ENCODE data around the gene GALNT14.

The GALNT14 gene

GRCh38 chr2:30899516-30900054 is 238.7 kb downstream of the GALNT14 start:
- Mint-ChIP-seq H3K4me3 (no peak overlapping the region), H3K9me3 (ENCODE audit: low read depth) (no peaks in the 10 kb centered on the region), H3K27me3 (peaks cover 2% of the 10 kb centered on the region), H3K4me1 (ENCODE audit: low read depth) (no peaks in the 10 kb centered on the region), H3K27ac (no peak overlapping the region), H3K36me3 (no peaks in the 10 kb centered on the region)

GRCh38 chr2:30897539-30897938 is 240.7 kb downstream of the GALNT14 start:
- Mint-ChIP-seq H3K27me3 (peaks cover 2% of the 10 kb centered on the region), H3K27ac (no peak overlapping the region), H3K4me3 (no peak overlapping the region), H3K4me1 (ENCODE audit: low read depth) (no peaks in the 10 kb centered on the region), H3K36me3 (no peaks in the 10 kb centered on the region), H3K9me3 (ENCODE audit: low read depth) (no peaks in the 10 kb centered on the region)

GRCh38 chr2:30894498-30895119 is 243.6 kb downstream of the GALNT14 start:
- H3K27me3 Mint-ChIP-seq, result peaks cover 2% of the 10 kb centered on the region

DNA sequence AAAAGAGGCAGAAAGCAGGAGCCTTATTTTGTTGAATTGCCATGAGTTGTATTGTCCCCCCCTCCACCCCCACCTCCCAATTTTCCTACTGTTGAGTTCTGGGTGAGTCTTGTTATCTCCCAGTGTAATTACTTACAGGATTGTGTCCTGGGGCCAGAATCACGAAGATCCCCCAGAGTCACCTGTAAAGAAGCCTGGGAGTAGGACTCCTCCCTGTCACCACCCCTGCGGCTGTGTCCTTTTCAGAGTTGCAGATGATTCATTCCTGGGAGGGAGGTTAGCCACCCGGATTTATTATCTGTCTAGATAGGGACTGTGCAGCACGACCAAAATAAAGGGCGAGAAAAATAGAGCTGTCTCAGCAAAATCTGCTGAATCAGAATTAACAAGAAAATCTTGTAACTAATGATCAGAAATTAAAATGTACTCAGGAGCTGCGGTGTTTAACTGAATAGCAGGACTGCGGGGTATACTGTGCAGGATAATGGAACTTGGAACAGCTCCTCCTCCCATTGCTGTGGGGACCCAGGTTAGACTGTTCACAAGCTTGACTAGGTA is 249.3 kb downstream of the GALNT14 start:
- H3K27me3 Mint-ChIP-seq, result no peaks in the 10 kb centered on the region
- H3K4me3 Mint-ChIP-seq, result no peak overlapping the region
- no peaks in the 10 kb centered on the region for H3K4me1 Mint-ChIP-seq (ENCODE audit: low read depth)
- H3K36me3 Mint-ChIP-seq, result no peaks in the 10 kb centered on the region
- no peaks in the 10 kb centered on the region for H3K9me3 Mint-ChIP-seq (ENCODE audit: low read depth)
- no peak overlapping the region for H3K27ac Mint-ChIP-seq

More at GRCh38 chr2:30894498-30895119, 243.6 kb downstream of the GALNT14 start:
- H3K9me3 Mint-ChIP-seq (ENCODE audit: low read depth), result no peaks in the 10 kb centered on the region
- no peaks in the 10 kb centered on the region for H3K4me1 Mint-ChIP-seq (ENCODE audit: low read depth)
- H3K36me3 Mint-ChIP-seq, result no peaks in the 10 kb centered on the region
- no peak overlapping the region for H3K4me3 Mint-ChIP-seq
- H3K27ac Mint-ChIP-seq, result no peak overlapping the region

DNA sequence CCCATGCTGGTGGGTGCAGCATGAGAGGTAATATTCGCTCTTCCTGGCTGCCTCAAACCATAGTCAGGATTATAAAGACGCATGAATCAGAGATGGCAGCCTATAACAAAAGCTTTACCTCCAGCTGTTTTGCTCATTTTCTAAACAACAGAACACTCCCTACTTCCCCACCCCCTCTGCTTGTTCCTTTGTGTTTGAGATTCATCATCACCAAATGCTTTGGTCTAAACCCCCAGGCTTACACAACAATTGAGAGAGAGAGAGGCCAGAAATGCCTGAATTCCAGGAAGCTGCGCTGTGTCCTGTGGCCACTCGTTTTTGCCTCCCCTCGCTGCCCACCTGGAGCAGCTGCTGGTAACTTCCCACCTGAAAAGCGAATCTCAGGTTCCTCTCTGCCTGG is 252.2 kb downstream of the GALNT14 start:
- Mint-ChIP-seq H3K27ac (no peak overlapping the region), H3K4me1 (ENCODE audit: low read depth) (no peaks in the 10 kb centered on the region), H3K36me3 (no peaks in the 10 kb centered on the region), H3K9me3 (ENCODE audit: low read depth) (no peaks in the 10 kb centered on the region), H3K27me3 (peaks cover 1% of the 10 kb centered on the region), H3K4me3 (no peak overlapping the region)

GRCh38 chr2:30883822-30884221 is 254.4 kb downstream of the GALNT14 start:
- Mint-ChIP-seq H3K27me3 (peaks cover 4% of the 10 kb centered on the region), H3K36me3 (no peaks in the 10 kb centered on the region), H3K4me3 (no peak overlapping the region), H3K9me3 (ENCODE audit: low read depth) (no peaks in the 10 kb centered on the region), H3K27ac (no peak overlapping the region), H3K4me1 (ENCODE audit: low read depth) (no peaks in the 10 kb centered on the region)

DNA sequence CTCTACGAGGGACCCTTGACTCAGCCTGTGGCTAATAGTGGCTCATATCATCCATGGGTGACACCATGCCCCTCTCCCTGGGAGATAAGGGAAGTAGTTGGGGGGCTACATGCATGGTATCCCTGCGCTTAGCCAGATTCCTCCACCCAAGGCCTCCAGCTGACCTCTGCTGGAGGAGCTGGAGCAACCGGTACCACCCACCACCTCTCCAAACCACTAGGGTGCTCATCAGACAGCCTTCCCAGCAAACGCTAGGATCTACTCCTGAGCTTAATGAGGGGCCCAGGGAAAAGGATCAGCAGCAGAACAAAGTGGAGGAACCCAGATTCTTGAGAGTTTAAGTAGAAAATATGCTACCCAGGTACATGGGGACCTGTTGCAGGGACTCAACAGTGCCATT is 255.1 kb downstream of the GALNT14 start:
- H3K27me3 Mint-ChIP-seq, result peaks cover 4% of the 10 kb centered on the region
- H3K4me3 Mint-ChIP-seq, result no peak overlapping the region
- H3K4me1 Mint-ChIP-seq (ENCODE audit: low read depth), result no peaks in the 10 kb centered on the region
- no peaks in the 10 kb centered on the region for H3K9me3 Mint-ChIP-seq (ENCODE audit: low read depth)
- H3K36me3 Mint-ChIP-seq, result no peaks in the 10 kb centered on the region
- H3K27ac Mint-ChIP-seq, result no peak overlapping the region

DNA sequence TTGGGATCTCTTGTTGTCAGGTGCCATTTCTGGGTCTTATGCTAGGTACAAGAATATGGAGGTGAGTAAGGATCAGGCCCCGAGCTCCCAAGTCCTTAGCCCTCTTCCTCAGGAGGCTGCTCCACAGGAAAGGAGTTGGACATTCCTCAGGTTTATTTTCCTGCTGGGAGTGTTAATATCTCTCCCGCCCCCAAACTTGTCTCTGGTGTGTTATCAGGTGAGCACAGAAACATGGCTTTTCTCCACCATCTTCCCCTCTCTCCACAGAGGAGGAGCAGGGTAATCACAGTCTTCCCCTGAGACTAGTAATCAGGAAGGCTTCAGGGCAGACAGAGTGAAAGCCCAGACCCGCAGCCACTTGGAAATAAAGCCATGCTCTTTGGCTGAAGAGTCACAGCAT is 257.7 kb downstream of the GALNT14 start:
- Mint-ChIP-seq H3K4me3 (no peak overlapping the region), H3K27ac (no peak overlapping the region), H3K4me1 (ENCODE audit: low read depth) (no peaks in the 10 kb centered on the region), H3K36me3 (no peaks in the 10 kb centered on the region), H3K27me3 (peaks cover 4% of the 10 kb centered on the region), H3K9me3 (ENCODE audit: low read depth) (no peaks in the 10 kb centered on the region)

DNA sequence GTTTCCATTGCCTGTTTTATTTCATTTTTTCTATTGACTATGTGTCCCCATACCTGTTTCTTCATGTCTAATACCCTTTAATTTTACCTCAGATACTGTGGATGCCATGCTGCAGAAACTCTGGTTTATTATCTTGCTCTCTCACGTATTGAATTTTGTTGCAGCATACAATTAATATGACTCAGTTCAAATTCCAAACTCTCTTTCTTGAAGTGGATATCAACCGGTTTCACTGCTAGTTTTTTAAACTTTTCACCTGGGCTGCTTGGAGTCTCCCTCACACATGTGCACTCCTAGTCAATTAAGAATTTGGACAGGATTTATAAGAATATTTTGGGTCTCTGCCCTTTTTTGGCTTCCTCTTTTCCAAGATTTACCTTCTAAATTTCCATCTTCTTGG is 260.4 kb downstream of the GALNT14 start:
- Mint-ChIP-seq H3K36me3 (no peaks in the 10 kb centered on the region), H3K9me3 (ENCODE audit: low read depth) (no peaks in the 10 kb centered on the region), H3K27ac (no peak overlapping the region), H3K4me3 (no peak overlapping the region), H3K4me1 (ENCODE audit: low read depth) (no peaks in the 10 kb centered on the region), H3K27me3 (peaks cover 4% of the 10 kb centered on the region)

DNA sequence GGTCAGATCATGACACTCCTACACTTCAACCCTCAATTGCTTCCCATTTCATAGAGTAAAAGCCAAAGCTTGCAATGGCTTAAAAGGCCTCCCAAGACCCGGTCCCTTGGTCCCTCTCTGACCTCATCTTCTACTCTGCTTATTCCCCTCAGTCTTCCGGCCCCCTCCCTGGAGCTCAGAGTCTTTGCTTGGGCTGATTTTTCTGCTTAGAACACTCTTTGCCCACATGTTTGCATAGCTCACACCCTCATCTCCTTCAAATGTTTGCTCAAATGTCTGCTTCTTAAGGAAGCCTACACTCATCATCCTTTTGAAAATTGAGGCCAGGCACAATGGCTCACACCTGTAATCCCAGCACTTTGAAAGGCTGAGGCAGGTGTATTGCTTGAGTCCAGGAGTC is 265.4 kb downstream of the GALNT14 start:
- Mint-ChIP-seq H3K4me1 (ENCODE audit: low read depth) (no peaks in the 10 kb centered on the region), H3K27ac (no peak overlapping the region), H3K4me3 (no peak overlapping the region)

DNA sequence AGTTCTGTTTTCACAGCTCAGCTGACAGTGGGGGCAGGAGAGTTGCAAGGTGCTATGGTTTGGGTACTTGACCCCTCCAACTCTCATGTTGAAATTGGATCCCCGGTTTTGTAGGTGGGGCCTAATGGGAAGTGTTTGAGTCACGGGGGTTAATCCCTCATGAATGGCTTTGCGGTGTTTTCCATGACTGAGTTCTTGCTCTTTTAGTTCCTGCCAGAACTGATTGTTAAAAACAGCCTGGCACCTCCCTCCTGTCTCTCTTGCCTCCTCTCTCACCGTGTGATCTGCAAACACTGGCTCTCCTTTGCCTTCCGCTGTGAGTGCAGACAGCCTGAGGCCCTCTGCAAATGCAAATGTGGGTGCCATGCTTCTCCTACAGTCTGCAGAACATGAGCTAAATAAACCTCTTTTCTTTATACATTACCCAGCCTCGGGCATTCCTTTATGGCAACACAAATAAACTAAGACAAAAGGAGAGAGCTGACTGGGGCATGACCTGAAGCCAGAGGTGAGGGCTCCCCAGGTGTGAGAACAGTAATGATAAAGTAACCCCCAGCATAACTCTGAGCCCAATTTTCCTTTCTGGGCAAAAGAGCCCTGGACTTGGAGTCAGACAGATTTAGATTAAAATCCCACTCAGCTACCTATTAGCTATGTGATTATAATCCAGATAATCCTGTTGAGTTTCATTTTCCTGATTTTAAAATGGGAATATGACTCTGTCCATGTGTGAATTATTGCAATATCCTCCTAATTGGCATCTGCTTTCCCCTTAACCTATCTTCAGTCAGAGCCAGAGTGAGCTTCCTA is 266.1 kb downstream of the GALNT14 start:
- H3K36me3 Mint-ChIP-seq, result no peaks in the 10 kb centered on the region
- H3K27me3 Mint-ChIP-seq, result peaks cover 6% of the 10 kb centered on the region
- H3K4me3 Mint-ChIP-seq, result no peak overlapping the region
- H3K9me3 Mint-ChIP-seq (ENCODE audit: low read depth), result no peaks in the 10 kb centered on the region
- no peaks in the 10 kb centered on the region for H3K4me1 Mint-ChIP-seq (ENCODE audit: low read depth)
- H3K27ac Mint-ChIP-seq, result no peak overlapping the region

More for the DNA sequence above, 265.4 kb downstream of the GALNT14 start:
- Mint-ChIP-seq H3K36me3 (no peaks in the 10 kb centered on the region), H3K9me3 (ENCODE audit: low read depth) (no peaks in the 10 kb centered on the region), H3K27me3 (peaks cover 1% of the 10 kb centered on the region)

GRCh38 chr2:30871440-30871839 is 266.8 kb downstream of the GALNT14 start:
- no peaks in the 10 kb centered on the region for H3K36me3 Mint-ChIP-seq
- no peak overlapping the region for H3K4me3 Mint-ChIP-seq
- no peaks in the 10 kb centered on the region for H3K9me3 Mint-ChIP-seq (ENCODE audit: low read depth)
- H3K27ac Mint-ChIP-seq, result no peak overlapping the region
- H3K27me3 Mint-ChIP-seq, result peaks cover 9% of the 10 kb centered on the region
- H3K4me1 Mint-ChIP-seq (ENCODE audit: low read depth), result no peaks in the 10 kb centered on the region

GRCh38 chr2:30869988-30870387 is 268.3 kb downstream of the GALNT14 start:
- H3K9me3 Mint-ChIP-seq (ENCODE audit: low read depth), result no peaks in the 10 kb centered on the region

GRCh38 chr2:30867385-30867784 is 270.9 kb downstream of the GALNT14 start:
- no peaks in the 10 kb centered on the region for H3K36me3 Mint-ChIP-seq
- no peaks in the 10 kb centered on the region for H3K9me3 Mint-ChIP-seq (ENCODE audit: low read depth)
- H3K27ac Mint-ChIP-seq, result no peak overlapping the region
- H3K4me1 Mint-ChIP-seq (ENCODE audit: low read depth), result peaks cover 4% of the 10 kb centered on the region
- H3K27me3 Mint-ChIP-seq, result peaks cover 12% of the 10 kb centered on the region
- H3K4me3 Mint-ChIP-seq, result no peak overlapping the region

More at GRCh38 chr2:30869988-30870387, 268.3 kb downstream of the GALNT14 start:
- Mint-ChIP-seq H3K36me3 (no peaks in the 10 kb centered on the region), H3K27me3 (peaks cover 12% of the 10 kb centered on the region), H3K27ac (no peak overlapping the region), H3K4me1 (ENCODE audit: low read depth) (peaks cover 4% of the 10 kb centered on the region), H3K4me3 (no peak overlapping the region)

DNA sequence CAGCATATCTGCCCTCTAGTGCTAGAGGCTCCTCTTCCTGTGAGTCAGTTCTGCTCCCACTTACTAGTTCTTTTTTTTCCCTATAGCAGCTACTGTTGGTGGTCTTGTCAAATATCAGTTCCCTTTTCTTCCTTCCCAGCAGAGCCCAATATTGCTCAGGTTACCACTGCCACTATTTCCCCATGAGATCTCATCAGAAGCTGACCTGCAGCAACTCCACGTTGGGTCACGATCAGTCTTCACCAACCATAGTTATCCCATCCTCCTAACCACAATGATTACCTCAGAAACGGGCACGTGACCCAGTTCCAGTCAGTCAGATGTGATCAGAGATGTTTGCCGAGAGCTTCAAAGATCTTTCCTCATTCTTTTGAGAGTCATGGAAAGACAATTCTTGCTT is 271.3 kb downstream of the GALNT14 start:
- Mint-ChIP-seq H3K36me3 (no peaks in the 10 kb centered on the region), H3K4me3 (no peak overlapping the region), H3K9me3 (ENCODE audit: low read depth) (no peaks in the 10 kb centered on the region), H3K27me3 (peaks cover 12% of the 10 kb centered on the region), H3K4me1 (ENCODE audit: low read depth) (peaks cover 4% of the 10 kb centered on the region), H3K27ac (no peak overlapping the region)
